ENCODE data around the gene RIOK2. TPM values are rescaled to one million over a fixed set of nuclear protein-coding genes. Genes with fewer than 3 reads are reported as not detected.

Gene RIOK2
- total RNA-seq, 1 donor from 2014 or later = 3.7 TPM

GRCh38 chr5:97134634-97135033 lies 48.4 kb downstream of the RIOK2 start:
- Histone ChIP-seq H3K36me3 (no peaks in the 10 kb centered on the region), H3K27me3 (no peaks in the 10 kb centered on the region), H3K4me1 (no peaks in the 10 kb centered on the region), H3K9me3 (no peaks in the 10 kb centered on the region), H3K27ac (no peak overlapping the region), H3K4me3 (no peak overlapping the region)
- DNase-seq (ENCODE audit: low spot score in 2 of 2) = no peak
- TF ChIP-seq CTCF (IDR thresholded peaks at IDR 0.05) = no peak
- intact Hi-C loops (cut with DNase I) = no loop called here

GRCh38 chr5:97133101-97133500 lies 49.9 kb downstream of the RIOK2 start:
- H3K4me3 ChIP-seq = no peak overlapping the region
- no peak overlapping the region for H3K27ac ChIP-seq
- H3K27me3 ChIP-seq = no peaks in the 10 kb centered on the region
- no peak for TF ChIP-seq CTCF (IDR thresholded peaks at IDR 0.05)
- no peaks in the 10 kb centered on the region for H3K9me3 ChIP-seq
- intact Hi-C loops (cut with DNase I) = no loop called here
- H3K4me1 ChIP-seq = no peaks in the 10 kb centered on the region
- no peak for DNase-seq (ENCODE audit: low spot score in 2 of 2)
- H3K36me3 ChIP-seq = no peaks in the 10 kb centered on the region

- Histone ChIP-seq H3K36me3 (no peaks in the 10 kb centered on the region), H3K4me1 (no peaks in the 10 kb centered on the region), H3K27me3 (no peaks in the 10 kb centered on the region), H3K9me3 (no peaks in the 10 kb centered on the region), H3K27ac (no peak overlapping the region), H3K4me3 (no peak overlapping the region)
- DNase-seq (ENCODE audit: low spot score in 2 of 2) = no peak
- no peak for TF ChIP-seq CTCF (IDR thresholded peaks at IDR 0.05)
- intact Hi-C loops (cut with DNase I) = no loop called here
Observed at GRCh38 chr5:97131921-97132320, 51.1 kb downstream of the RIOK2 start.

- no peak for TF ChIP-seq CTCF (IDR thresholded peaks at IDR 0.05)
- H3K4me1 ChIP-seq = no peaks in the 10 kb centered on the region
- no peaks in the 10 kb centered on the region for H3K36me3 ChIP-seq
- no peaks in the 10 kb centered on the region for H3K9me3 ChIP-seq
- no peak overlapping the region for H3K4me3 ChIP-seq
- intact Hi-C loops (cut with DNase I) = no loop called here
- no peak for DNase-seq (ENCODE audit: low spot score in 2 of 2)
- no peak overlapping the region for H3K27ac ChIP-seq
- no peaks in the 10 kb centered on the region for H3K27me3 ChIP-seq
Observed at GRCh38 chr5:97131139-97131710, 51.8 kb downstream of the RIOK2 start.

- no peaks in the 10 kb centered on the region for H3K36me3 ChIP-seq
- intact Hi-C loops (cut with DNase I) = no loop called here
- no peak overlapping the region for H3K4me3 ChIP-seq
- no peak for DNase-seq (ENCODE audit: low spot score in 2 of 2)
- no peaks in the 10 kb centered on the region for H3K27me3 ChIP-seq
- no peaks in the 10 kb centered on the region for H3K4me1 ChIP-seq
- H3K9me3 ChIP-seq = no peaks in the 10 kb centered on the region
- no peak overlapping the region for H3K27ac ChIP-seq
- TF ChIP-seq CTCF (IDR thresholded peaks at IDR 0.05) = no peak
Observed at GRCh38 chr5:97127727-97128126, 55.3 kb downstream of the RIOK2 start.

- TF ChIP-seq CTCF (IDR thresholded peaks at IDR 0.05) = no peak
- Histone ChIP-seq H3K27me3 (no peaks in the 10 kb centered on the region), H3K27ac (no peak overlapping the region), H3K36me3 (no peaks in the 10 kb centered on the region), H3K9me3 (no peaks in the 10 kb centered on the region), H3K4me3 (no peak overlapping the region), H3K4me1 (no peaks in the 10 kb centered on the region)
- intact Hi-C loops (cut with DNase I) = no loop called here
- DNase-seq (ENCODE audit: low spot score in 2 of 2) = no peak
Observed at GRCh38 chr5:97125125-97125683, 57.8 kb downstream of the RIOK2 start.
